GM19099 (cell line): ENCODE data around the gene LHX3.

ENCODE experiments used
- POLR2A ChIP-seq: IDR thresholded peaks from 3 replicates; pipeline ENCODE4 v1.6.1; 2011; ENCODE audit warnings: low read depth; ENCODE audit not compliant: insufficient read length; ENCODE audit errors: extremely low read depth

LHX3 gene

DNA sequence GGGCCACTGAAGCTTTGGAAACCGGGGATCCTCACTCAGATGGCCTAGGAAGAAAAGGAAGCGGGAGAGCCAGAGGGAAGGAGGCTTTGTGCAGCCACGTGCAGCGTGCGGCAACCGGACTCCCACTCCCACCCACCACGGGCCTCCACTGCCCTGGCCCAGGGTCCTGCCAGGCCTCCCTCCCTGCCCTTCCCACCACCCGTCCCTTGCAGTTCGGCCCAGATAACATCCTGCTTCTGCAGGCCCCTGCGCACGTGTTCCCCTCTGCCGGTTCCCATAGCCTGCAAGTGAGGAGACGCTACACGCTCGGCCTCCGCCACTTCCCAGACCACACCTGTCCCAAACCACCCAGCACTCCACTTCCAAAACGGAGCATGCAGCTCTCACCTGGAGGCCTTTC, 4.3 kb upstream of the LHX3 start:
- no peak for TF ChIP-seq POLR2A

DNA sequence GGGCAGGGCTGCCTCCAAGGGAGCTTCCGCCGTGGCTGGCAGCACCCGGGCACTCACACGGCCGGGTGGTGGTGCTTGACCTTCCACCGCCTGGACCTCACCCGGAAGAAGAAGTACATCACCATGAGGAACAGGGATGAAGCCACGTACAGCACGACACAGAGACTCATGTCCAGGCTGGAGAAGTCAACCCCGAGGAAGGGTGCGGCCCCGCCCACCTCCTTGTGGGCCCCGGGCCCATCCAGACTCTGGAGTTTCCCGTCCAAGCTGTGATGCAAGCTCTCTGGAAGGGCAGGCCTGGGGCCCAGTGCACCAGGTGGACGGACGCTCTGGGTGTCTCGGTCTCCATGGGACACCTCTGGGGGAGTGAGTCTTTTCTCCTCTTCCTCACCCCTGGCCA, 3.7 kb upstream of the LHX3 start:
- TF ChIP-seq POLR2A = no peak

DNA sequence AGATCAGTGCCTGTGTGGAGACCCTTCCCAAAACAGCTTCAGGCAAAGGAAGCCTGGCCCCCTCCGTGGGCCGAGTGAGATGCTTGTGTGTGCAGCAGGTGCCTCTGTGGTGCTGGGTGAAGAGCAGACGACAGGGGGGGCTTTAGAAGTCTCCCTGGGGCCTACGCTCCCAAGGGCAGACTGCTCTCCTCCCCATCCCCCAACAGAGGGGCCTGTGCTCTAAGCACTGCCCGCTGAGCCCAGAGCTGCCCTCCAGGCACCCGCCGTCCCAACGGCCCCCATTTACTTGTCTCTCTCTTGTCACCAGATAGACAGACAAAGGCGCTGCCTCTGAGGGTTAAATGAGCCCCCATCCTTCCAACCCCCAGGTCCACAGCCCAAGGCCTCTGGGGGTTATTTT, 2.7 kb upstream of the LHX3 start:
- no peak for TF ChIP-seq POLR2A

DNA sequence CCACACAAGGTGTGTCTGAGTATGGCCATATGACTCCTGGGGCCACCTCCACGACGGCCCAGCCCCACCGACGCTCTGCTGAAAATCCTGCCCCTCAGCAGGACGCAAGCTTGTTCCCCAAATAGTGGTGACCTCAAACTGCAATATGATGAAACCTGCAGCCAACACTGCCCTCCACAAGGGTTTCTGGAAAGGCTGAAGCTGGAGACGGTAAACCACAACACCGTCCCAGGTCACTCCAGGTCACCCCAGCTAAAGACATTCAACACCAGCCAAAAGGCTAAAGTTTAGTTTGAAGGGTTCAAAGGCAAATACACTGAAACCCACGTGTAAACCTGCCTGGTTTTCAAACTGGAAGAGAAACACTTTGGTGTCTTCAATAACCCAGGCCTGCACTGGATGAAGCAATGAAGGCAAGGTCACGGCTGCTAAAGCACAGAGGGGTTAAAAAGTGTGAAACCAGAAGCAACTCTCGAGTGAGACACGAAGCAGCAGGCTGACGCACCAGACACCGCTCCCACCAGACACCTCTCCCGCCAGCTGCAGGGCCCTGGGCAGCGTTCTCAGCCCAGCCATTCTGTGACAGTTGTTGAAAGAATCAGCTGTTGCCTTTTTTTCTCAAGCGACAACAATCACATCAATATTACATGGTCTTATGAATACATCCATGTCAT, 1.8 kb upstream of the LHX3 start:
- no peak for TF ChIP-seq POLR2A

DNA sequence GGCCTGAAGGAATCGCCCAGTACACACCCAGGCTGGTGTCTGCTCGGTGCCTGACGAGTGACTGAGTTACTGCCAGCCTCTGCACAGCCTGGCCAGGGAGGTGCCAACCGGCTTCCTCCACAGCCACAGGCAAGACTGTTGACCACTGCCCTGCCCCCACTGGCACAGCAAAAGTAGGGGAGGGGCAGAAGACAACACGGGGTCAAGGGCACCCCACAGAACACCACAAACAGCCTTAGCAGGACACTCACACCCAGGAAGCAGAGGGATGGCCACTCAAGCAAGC, 722 bp upstream of the LHX3 start:
- no peak for TF ChIP-seq POLR2A

DNA sequence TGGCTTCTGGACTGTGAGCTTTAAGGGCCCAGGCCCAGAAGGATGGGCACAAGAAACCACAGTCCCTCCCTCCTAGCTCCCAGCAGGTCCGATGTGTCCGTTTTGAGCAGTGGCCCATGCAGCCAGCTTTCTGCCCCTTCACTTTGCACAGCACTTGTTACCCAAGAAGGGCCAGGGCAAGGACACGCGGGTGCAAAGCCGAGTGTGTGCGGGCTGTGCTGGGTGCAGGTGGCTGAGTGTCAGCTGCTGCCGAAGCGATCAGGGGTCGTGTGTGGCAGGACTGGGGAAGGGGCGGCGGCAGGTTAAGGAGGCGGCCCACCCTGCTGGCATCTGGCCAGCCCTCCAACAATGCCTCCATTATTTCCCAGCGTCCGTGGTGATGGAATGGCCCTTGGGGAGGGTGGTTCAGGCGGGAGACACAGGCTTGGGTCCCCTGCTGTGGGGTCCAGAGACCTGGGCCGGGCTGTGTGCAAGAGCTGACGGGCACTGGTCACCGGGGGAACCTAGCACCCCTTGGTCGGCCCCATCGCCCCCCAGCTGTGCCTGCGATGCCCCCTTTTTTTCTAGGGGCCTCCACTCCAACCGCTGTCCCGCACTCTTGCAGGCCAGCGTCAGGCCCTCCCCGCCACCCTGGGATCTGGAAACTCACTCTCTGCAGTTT, 653 bp downstream of the LHX3 start:
- TF ChIP-seq POLR2A = no peak

DNA sequence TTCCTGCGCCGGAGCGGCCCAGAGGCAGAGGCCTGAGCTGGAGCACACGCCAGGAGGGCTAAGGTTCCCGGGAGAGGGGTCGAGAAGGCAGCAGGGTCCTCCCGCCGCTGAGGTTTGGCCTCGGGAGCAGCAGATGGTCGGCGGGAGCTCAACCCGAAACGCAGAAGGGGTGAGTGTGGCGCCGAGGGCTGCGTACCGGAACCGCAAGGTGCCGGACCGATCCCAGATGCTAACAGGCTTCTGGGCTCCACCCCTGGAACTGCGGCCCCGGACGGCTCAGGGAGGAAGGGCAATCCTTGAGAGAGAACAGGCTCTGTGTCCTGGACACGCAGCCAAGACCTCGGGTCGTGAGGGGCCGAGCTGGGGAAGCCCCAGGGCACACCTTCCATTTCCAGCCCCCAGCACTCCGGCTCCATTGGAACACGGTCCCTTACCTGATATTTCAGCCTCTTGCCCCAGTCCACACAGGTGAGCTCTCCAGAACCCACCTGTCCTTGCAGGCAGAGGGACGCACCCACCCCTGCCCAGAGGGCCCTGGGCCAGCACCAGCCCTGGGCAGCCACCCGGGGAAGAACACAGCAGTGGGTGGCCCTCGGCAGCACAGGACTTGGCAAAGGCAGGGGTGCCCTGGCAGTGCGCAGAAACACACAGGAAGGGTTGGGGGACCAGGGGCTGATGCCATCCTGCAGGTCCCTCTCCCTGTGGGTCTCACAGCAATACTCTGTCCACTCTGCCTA, 1.4 kb downstream of the LHX3 start:
- TF ChIP-seq POLR2A = no peak

DNA sequence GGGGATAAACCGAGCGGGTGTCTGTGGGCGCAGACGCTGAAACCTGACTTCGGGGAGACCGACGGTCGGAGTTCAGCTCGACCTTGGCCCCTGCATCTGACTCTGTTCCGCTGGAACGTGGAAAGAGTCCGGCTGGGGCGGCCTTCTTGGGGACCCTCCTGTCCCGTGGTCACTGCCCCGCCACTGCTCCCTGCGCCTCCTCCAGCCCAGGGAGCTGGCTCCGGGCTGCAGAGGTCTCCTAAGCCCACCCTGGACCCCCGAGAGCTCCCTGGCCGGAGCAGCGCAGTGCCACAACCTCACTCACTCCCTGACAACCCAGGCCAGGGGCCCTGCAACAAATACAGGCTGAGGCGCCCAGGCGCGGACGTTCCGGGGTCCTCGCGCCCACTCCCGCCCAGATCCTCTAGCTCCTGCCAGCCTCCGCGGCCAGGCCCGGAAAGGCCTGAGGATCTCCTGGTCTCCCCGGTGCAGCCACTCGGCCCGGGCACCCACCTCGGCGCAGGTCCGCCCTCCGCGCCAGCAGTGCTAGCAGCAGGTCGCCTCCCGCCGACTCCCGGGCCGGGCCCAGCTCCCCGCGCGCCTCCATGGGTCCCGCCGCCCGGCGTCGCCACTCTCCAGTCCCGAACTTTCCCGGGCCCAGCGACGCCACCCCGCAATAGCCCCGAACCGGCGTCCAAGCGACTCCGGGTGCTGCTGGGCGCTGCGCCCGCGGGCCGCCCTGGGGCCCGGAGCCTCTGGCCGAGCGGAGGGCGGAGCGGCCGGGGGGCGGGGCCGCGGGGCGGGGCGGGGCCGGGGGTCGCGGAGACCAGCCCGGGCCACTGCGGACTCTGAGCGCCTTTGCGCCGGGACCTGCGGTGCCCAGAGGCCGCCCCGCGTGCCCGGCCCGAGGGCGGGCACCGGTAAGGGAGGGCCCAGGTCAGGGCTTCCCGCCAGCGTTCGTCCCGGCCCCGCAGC, 2.2 kb downstream of the LHX3 start:
- TF ChIP-seq POLR2A = no peak

DNA sequence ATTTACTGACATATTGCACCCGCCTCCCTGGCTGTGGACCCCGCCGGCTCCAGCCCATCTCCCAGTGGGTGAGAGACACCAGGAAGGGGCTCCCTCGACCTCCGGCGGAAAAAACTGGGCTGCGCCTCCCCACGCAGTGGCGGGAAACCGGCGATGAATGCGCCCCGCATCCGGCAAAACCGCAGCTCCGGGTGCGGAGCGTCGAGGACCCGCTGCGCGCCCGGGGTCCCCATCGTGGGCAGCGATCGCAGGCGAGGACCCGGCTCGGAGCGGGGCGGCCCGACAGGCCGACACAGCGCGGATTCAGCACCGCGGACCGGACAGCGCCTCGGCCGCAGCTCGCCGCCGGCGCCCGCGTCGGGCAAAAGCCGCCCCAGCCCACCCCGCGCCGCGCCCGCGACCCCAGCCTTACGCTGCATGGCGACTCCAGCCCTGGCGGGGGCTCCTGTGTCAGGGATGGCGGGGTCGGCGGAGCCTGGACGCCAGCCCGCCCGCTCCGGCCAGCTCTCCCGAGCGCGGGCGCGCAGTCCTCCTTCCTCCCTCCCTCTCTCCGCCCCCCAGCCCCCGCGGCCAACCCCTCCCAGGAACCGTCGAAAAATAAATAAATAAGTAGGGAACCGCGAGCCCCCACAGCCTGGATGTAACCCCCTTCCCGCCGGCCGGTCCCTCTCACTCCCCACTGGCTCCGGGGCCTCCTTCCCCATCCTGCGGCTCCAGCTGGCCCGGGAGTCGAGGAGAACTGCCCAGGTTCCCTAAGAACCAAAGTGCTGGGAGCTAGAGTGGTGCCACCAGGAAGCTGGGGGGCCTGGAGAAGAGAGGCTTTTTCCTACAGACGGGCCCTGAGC, 3.1 kb downstream of the LHX3 start:
- TF ChIP-seq POLR2A = no peak

DNA sequence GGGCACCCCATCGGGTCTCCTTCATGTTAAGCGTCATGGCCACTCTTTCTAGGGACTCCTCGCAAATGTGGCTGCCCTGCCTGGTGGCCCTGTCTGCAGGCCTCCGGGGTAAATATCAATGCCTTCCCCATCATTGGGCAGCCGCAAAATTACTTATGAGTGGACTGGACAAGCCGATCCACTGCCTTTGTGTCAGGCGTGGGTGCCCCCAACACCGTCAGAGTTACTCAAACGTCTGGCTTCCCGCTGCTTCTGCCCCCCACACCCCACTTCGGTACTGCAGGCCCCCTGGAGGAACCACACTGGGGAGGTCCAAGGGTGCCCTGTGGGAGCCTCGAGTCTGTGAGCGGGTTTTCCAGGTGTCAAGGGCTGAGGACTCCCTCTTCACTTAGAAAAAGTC, 3.8 kb downstream of the LHX3 start:
- no peak for TF ChIP-seq POLR2A

DNA sequence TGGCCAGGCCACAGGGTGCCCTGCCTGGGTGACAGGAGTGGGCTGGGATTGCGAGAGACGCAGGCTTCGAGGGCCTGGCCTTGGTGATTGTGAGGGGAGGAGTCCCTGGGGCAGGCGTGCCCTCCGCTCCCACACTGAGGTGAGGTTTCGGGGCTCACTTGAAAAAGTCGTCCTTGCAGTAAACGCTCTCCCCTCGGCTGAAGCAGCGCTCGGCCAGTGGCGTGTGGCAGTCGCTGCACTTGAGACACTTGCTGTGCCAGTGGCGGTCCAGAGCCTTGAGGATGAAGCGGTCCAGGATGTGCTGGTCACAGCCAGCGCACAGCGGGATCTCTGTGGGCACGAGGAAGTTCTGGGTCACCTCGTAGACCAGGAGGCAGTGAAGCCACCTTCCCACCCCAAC, 4.5 kb downstream of the LHX3 start:
- TF ChIP-seq POLR2A = no peak

DNA sequence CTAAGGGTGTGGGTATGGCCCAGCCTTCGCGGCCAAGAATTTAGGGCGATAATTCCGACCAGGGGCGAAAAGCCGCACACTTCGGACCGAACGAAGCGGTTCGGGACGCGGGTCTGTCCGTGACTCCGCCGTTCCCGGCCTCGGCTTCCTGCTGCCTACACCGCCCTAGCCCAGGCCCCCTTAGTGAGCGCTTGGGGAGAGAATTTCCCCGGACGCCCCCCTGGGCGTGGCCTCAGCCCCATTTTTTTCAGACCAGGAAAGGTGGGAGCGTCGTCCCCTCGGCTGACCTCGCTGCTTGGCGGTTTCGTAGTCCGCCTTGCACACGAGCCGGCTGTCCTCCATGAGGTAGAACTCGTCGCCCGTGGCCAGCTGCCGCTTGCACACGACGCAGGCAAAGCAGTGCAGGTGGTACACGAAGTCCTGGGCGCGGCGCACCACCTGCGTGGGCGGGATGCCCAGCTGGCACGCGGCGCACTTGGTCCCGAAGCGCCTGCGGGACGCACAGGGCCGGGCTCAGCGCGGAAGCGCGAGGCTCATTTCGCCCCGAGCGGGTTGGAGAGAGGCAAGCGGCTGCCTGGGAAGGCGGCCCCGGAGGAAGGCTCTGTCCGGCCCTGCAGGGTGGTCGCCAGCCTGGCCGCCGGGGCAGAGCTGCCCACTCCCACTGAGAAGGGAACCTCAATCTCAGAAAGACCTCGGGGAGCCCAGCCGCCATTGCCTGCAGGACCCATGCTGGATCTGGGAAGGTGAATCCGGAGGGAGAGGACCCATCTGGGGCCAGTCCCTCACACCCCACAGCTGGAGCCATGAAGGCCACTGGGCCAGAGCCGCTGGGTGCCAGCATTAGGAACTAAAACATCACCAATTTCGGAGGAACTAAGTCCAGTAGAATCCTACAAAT, 5.3 kb downstream of the LHX3 start:
- TF ChIP-seq POLR2A = no peak

DNA sequence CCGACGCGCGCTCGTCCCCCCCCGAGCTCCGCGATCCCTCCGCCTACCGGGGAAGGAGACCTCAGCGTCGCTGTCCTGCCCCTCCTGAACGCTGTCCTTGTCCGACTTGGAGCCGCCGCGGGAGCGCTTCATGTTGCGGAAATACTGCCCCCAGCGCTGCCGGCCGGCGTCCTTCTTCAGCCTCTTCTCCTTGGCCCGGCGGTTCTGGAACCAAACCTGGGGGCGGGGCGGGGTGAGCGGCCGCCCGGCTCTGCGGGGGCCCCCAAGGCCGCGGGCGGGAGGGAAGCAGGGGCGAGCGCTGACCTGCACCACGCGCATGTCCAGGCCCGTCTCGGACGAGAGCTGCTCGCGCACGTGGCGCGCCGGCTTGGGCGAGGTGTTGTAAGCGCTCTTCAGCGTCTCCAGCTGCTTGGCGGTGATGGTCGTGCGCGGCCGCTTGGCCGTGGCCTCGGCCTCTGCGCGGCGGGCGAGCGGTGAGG, 6.3 kb downstream of the LHX3 start:
- TF ChIP-seq POLR2A = no peak
